BLaER1 treated with 17β-estradiol and CSF1 and Interleukin-3, amounts not matched to agents 10 nM and 100 nM (cell line): ENCODE results near the gene CR1L.
"Not testable (repeated sequence)": the region's sequence is repeated elsewhere in the genome, so short reads cannot be mapped to it uniquely, and the experiment has no call there.

ENCODE experiments used
- H3K27ac ChIP-seq, 11 experiments: shearing (Covaris generic); formaldehyde crosslinking; 2 replicates each; pipeline ENCODE4 v1.8.1; 2022
- H3K27me3 ChIP-seq, 11 experiments: shearing (Covaris generic); formaldehyde crosslinking; 2 replicates each; pipeline ENCODE4 v1.8.1; 2022
- H3K36me3 ChIP-seq, 11 experiments: shearing (Covaris generic); formaldehyde crosslinking; 2 replicates each; pipeline ENCODE4 v1.8.1; 2022
- H3K4me1 ChIP-seq, 10 experiments: shearing (Covaris generic); formaldehyde crosslinking; 2 replicates each; pipeline ENCODE4 v1.8.1; 2022
- H3K4me2 ChIP-seq, 11 experiments: shearing (Covaris generic); formaldehyde crosslinking; 2 replicates each; pipeline ENCODE4 v1.8.1; 2022
- H3K4me3 ChIP-seq, 10 experiments: shearing (Covaris generic); formaldehyde crosslinking; 2 replicates each; pipeline ENCODE4 v1.8.1; 2022
- H3K9ac ChIP-seq, 11 experiments: shearing (Covaris generic); formaldehyde crosslinking; 2 replicates each; pipeline ENCODE4 v1.8.1; 2022
- H3K9me3 ChIP-seq, 11 experiments: shearing (Covaris generic); formaldehyde crosslinking; replicated peaks in 1 of 11; 2 replicates each; pipeline ENCODE4 v1.8.1; 2022
- H4K20me1 ChIP-seq, 11 experiments: shearing (Covaris generic); formaldehyde crosslinking; 2 replicates each; pipeline ENCODE4 v1.8.1; 2022
- Cebpa-rat ChIP-seq, 11 experiments: shearing (Covaris generic); IDR thresholded peaks; 2 replicates each; pipeline ENCODE4 v1.8.1; 2022

CR1L gene

GRCh38 chr1:207654320-207654719 is 9.4 kb downstream of the CR1L start:
- Histone ChIP-seq H3K27ac (no peak overlapping the region), H3K36me3 (no peaks in the 10 kb centered on the region), H3K27me3 (no peaks in the 10 kb centered on the region), H3K9me3 (no peaks in the 10 kb centered on the region), H3K4me3 (no peak overlapping the region), H3K9ac (no peak overlapping the region), H4K20me1 (no peaks in the 10 kb centered on the region), H3K4me1 (no peaks in the 10 kb centered on the region), H3K4me2 (no peak overlapping the region)
- no peak for TF ChIP-seq Cebpa-rat (IDR thresholded peaks at IDR 0.05)

- Histone ChIP-seq H3K27me3 (no peaks in the 10 kb centered on the region), H4K20me1 (no peaks in the 10 kb centered on the region), H3K27ac (no peak overlapping the region), H3K4me3 (no peak overlapping the region), H3K9ac (no peak overlapping the region), H3K4me1 (no peaks in the 10 kb centered on the region), H3K9me3 (0 out of 22 replicates have a peak, but pooled peaks cover 0 to 7% (median 0%) of the 10 kb centered on the region in 11 experiments), H3K4me2 (no peak overlapping the region), H3K36me3 (no peaks in the 10 kb centered on the region)
- TF ChIP-seq Cebpa-rat (IDR thresholded peaks at IDR 0.05): no peak
Observed at GRCh38 chr1:207658408-207658807, 13.5 kb downstream of the CR1L start.

- Histone ChIP-seq H3K9ac (no peak overlapping the region), H3K9me3 (0 out of 22 replicates have a peak, but pooled peaks cover 0 to 7% (median 0%) of the 10 kb centered on the region in 11 experiments), H3K27me3 (no peaks in the 10 kb centered on the region), H3K4me1 (no peaks in the 10 kb centered on the region), H3K4me2 (no peak overlapping the region), H3K36me3 (no peaks in the 10 kb centered on the region), H4K20me1 (no peaks in the 10 kb centered on the region), H3K4me3 (no peak overlapping the region), H3K27ac (no peak overlapping the region)
- TF ChIP-seq Cebpa-rat (IDR thresholded peaks at IDR 0.05): no peak
Observed at GRCh38 chr1:207658904-207659485, 14.1 kb downstream of the CR1L start.

- Histone ChIP-seq H3K9me3 (0 out of 22 replicates have a peak, but pooled peaks cover 0 to 7% (median 0%) of the 10 kb centered on the region in 11 experiments), H3K27ac (no peak overlapping the region), H3K36me3 (no peaks in the 10 kb centered on the region), H3K4me2 (no peak overlapping the region), H3K4me1 (no peaks in the 10 kb centered on the region), H3K9ac (no peak overlapping the region), H3K27me3 (no peaks in the 10 kb centered on the region), H4K20me1 (no peaks in the 10 kb centered on the region), H3K4me3 (no peak overlapping the region)
- TF ChIP-seq Cebpa-rat (IDR thresholded peaks at IDR 0.05): no peak
Observed at GRCh38 chr1:207659545-207660153, 14.7 kb downstream of the CR1L start.

- H3K9me3 ChIP-seq, H4K20me1 ChIP-seq, H3K36me3 ChIP-seq, H3K27me3 ChIP-seq, H3K4me3 ChIP-seq, H3K4me1 ChIP-seq, H3K27ac ChIP-seq, H3K4me2 ChIP-seq, H3K9ac ChIP-seq: not testable (repeated sequence)
Observed at GRCh38 chr1:207661420-207661819, 16.5 kb downstream of the CR1L start.

GRCh38 chr1:207666342-207666741 is 21.4 kb downstream of the CR1L start:
- no peaks in the 10 kb centered on the region for H3K27me3 ChIP-seq
- H3K9ac ChIP-seq: no peak overlapping the region
- no peaks in the 10 kb centered on the region for H4K20me1 ChIP-seq
- H3K27ac ChIP-seq: no peak overlapping the region
- H3K4me2 ChIP-seq: no peak overlapping the region
- H3K9me3 ChIP-seq: peaks cover 3 to 20% (median 10%) of the 10 kb centered on the region in 11 experiments; a peak in 16 of 22 replicates
- no peak for TF ChIP-seq Cebpa-rat (IDR thresholded peaks at IDR 0.05)
- no peaks in the 10 kb centered on the region for H3K4me1 ChIP-seq
- H3K4me3 ChIP-seq: no peak overlapping the region
- no peaks in the 10 kb centered on the region for H3K36me3 ChIP-seq

- no peaks in the 10 kb centered on the region for H3K27me3 ChIP-seq
- no peaks in the 10 kb centered on the region for H3K36me3 ChIP-seq
- no peak overlapping the region for H3K4me3 ChIP-seq
- H3K4me1 ChIP-seq: no peaks in the 10 kb centered on the region
- no peak overlapping the region for H3K27ac ChIP-seq
- H3K4me2 ChIP-seq: no peak overlapping the region
- peaks cover 3 to 20% (median 9%) of the 10 kb centered on the region in 11 experiments; a peak in 16 of 22 replicates for H3K9me3 ChIP-seq
- no peak for TF ChIP-seq Cebpa-rat (IDR thresholded peaks at IDR 0.05)
- H4K20me1 ChIP-seq: no peaks in the 10 kb centered on the region
- no peak overlapping the region for H3K9ac ChIP-seq
Observed at GRCh38 chr1:207669528-207670009, 24.6 kb downstream of the CR1L start.

GRCh38 chr1:207670192-207670591 is 25.3 kb downstream of the CR1L start:
- Histone ChIP-seq H3K9ac (no peak overlapping the region), H3K4me3 (no peak overlapping the region), H3K36me3 (no peaks in the 10 kb centered on the region), H4K20me1 (no peaks in the 10 kb centered on the region), H3K27ac (no peak overlapping the region), H3K4me2 (no peak overlapping the region), H3K27me3 (no peaks in the 10 kb centered on the region), H3K9me3 (peaks cover 3 to 20% (median 9%) of the 10 kb centered on the region in 11 experiments; a peak in 16 of 22 replicates), H3K4me1 (no peaks in the 10 kb centered on the region)
- TF ChIP-seq Cebpa-rat (IDR thresholded peaks at IDR 0.05): no peak

- Histone ChIP-seq H3K9ac (no peak overlapping the region), H3K4me2 (no peak overlapping the region)
Observed at GRCh38 chr1:207670997-207671396, 26.1 kb downstream of the CR1L start.

More at GRCh38 chr1:207670997-207671396, 26.1 kb downstream of the CR1L start:
- no peaks in the 10 kb centered on the region for H3K36me3 ChIP-seq
- H4K20me1 ChIP-seq: no peaks in the 10 kb centered on the region
- H3K9me3 ChIP-seq: peaks cover 3 to 16% (median 7%) of the 10 kb centered on the region in 11 experiments; a peak in 16 of 22 replicates
- TF ChIP-seq Cebpa-rat (IDR thresholded peaks at IDR 0.05): no peak
- no peak overlapping the region for H3K4me3 ChIP-seq
- H3K27me3 ChIP-seq: no peaks in the 10 kb centered on the region
- H3K4me1 ChIP-seq: peaks cover 0 to 4% (median 0%) of the 10 kb centered on the region in 10 experiments; a peak in 2 of 20 replicates
- H3K27ac ChIP-seq: no peak overlapping the region
